ENCODE data around the gene RXRA.
"Not testable (repeated sequence)": the region's sequence is repeated elsewhere in the genome, so short reads cannot be mapped to it uniquely, and the experiment has no call there.

RXRA gene

DNA sequence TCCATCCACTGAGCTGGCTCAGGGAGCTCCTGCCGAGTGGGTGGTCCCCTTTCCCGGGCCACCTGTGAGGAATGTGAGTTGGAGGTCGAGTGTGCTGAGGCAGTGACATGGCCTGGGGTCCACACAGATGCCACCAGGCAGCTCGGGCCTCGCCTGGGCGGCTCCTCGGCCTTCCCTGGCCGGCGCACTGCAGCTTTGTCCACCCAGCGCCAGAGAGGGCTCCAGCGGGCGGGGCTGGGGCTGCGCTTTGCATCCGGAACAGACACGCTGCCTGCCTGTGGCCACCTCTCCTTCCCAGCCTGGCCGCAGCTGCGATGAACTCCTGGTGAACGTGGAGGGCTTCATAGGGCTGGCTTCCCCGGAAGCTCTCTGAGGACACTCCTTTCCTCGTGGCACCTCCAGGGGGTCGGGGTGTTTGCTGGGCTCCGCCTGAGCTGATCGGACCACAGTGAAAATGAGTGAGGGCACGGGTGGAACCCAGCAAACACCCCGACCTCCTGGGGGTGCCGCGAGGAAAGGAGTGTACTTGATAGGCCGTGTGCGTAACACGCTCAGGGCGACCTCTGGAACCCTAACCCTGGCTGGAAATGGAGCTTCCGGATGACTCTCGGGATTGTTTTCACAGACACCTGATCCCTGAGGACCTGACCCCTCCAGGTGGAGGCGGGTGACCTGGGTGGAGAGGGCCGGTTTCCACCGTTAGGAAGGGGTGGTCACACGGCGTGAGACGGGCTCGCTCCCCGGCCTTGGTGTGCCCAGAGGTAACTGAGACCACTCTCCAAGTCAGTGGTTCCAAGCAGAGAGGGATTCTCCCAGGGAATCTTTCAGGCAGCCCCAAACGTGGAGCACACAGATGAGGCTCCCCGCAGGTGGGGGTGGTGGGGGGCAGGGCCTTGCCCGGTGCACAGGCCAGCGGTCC is 31.8 kb upstream of the RXRA start:
- DNase-seq: no peak

DNA sequence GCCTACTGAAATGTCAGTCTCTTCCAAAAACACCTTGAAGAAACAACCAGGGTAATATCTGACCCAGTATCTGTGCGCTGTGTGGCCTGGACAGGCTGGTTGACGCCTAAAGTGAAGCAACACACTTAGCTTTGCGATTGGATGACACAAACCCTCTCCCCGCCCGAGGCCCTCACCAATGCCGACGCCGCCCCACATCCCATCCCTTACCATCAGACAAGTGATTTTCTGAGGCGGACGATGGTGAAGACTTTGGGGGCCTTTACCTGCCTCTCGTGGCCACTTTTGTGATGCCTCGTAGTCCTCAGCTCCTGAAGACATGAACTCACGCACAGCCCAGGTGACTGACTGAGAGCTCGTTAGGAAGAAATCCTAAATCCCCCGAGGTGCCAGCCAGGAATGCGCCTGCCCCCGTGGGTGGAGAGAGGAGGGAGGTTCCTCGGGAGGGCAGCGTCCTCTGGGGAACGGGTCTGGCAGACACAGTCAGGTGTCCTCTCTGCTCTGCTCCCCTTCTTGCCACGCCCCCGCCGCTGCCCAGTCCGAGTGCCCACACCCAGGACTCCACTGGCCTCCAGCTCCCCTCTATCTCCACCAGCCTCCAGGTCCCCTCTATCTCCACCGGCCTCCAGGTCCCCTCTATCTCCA is 31.0 kb upstream of the RXRA start:
- no peak for DNase-seq

DNA sequence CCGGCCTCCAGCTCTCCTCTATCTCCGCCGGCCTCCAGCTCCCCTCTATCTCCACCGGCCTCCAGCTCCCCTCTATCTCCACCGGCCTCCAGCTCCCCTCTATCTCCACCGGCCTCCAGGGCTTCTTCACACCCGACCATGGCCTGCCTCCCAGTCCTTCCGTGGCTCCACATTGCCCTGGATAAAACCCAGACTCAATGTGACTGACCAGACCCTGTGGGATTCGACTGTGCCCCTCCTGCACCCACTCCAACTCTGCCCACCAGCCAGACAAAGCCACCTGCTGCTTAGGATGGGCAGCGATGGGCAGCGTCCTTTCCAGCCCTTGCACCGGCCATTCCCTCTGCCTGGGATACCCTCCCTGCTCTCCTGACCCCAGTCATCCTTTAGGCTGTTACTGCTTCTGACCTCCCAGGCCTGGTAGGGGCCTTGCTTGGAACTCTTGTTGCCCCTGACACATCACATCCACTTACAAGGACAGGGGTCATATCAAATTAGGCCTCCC is 30.5 kb upstream of the RXRA start:
- no peak for DNase-seq

DNA sequence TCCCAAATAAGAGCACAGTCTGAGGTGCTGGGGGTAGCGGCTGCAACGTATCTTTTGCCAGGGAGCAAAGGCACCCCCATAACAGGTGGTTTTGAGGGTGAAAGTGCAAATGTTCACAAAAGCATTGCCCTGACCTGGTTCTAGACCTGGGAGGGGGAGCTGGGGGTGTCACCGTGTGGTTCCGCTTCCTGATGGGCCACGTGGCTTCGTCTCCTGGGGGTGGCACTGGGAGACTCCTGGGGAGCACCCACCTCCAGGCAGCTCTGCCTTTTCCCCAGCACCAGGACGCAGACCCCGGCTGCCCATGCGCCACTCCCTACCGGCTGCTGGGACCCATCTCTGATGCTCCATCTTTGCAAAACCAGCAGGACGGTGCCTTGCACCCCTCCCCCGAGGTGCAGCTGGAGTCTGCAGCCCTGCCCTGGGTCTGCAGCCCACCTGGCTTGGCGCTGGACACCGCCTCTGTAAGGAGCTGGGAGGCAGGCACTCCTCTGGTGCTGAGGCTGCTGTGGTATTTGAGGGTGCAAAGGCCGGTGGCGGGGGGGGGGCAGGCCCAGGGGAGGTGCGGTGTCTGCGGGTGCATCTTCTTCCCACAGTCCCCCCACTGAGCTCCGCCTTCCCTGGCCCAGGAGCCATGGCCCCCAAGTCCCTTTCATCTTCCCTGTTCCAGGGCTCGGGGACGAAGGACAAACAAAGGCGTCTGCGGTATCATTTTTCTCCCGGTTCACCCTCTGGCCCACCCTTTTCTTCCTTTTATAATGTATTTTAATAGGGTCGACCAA is 29.8 kb upstream of the RXRA start:
- no peak for DNase-seq

DNA sequence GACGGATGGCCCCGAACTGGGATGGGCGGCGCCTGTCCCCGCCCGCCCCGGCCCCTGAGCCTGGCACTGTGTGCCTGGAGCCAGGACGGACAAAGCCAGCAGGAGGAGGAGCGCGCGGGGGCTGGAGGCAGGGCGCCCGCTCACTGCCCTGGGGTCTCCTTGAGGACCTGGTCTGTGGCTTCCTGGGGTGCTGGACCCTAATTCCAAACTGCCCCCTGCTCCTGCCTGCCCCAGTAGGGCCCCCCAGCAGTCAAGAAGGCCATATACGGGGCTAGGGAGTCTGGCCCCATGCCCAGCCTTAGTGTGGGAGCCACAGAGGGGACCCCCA is 29.2 kb upstream of the RXRA start:
- DNase-seq: no peak

DNA sequence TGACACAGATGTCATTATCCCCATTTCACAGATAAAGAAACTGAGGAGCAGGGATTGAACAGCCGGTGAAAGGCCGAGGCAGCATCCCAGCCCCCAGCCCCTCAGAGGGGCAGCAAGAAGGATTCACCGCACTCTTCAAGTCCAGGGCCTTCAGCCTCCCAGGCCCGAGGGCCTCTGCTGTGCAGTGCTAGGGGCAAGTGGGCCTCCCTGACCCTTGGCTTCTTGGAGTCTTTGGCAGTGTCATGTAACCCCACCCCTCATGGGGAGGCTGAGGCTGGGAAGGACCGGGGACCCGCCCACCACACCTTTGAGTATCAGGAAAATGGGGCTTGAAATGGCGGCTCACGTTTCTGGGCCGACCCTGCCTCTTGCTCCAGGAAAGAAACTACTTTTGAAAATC is 28.7 kb upstream of the RXRA start:
- no peak for DNase-seq

DNA sequence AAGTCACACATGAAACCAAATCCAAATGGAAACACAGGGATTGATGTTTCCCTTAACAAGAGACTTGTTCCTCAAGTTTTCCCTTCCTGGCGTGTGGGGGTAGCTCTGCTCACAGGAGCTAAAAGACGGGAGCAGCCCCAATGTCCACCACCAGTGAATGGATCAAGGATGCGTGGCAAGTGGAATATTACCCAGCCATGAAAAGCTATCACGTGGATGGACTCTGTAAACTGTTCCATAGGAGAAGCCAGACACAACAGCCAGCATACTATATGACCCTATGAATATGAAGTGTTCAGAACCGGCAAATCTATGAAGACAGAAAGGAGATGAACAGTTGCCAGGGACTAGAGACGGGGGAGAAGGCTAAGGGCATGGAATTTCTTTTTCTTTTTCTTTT is 28.3 kb upstream of the RXRA start:
- DNase-seq: no peak

DNA sequence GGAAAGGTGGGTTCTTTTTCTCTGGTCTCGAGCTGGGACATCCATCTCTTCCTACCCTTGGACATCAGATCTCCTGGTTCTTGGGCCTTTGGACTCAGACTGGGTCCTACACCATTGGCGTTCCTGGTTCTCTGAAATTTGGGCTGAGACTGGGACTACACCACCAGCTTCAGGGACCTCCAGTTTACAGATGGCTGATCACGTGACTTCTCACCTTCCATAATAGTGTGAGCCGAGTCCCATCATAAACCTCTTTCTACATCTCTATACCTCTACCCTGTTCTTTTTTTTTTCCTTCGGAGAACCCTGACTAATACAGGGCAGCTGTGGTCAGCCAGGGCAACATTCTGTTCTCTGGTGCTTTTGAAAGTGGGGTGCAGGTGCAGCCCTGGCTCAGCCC is 27.2 kb upstream of the RXRA start:
- DNase-seq: no peak

DNA sequence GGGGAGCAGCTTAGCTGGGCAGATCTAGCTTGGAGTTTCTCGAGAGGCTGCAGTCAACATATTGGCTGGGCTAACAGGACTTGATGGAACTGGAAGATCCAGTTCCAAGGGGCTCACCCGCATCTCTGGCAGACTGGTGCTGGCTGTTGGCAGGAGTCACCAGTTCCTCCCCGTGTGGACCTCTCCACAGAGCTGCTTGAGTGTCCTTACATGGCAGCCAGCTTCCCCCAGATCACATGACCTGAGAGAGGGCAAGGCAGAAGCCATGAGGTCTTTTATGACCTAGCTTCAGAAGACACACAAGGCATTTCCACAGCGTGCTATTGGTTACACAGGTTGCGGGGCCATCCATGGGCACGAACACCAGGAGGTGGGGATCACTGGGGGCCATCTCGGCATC is 26.4 kb upstream of the RXRA start:
- DNase-seq: no peak

DNA sequence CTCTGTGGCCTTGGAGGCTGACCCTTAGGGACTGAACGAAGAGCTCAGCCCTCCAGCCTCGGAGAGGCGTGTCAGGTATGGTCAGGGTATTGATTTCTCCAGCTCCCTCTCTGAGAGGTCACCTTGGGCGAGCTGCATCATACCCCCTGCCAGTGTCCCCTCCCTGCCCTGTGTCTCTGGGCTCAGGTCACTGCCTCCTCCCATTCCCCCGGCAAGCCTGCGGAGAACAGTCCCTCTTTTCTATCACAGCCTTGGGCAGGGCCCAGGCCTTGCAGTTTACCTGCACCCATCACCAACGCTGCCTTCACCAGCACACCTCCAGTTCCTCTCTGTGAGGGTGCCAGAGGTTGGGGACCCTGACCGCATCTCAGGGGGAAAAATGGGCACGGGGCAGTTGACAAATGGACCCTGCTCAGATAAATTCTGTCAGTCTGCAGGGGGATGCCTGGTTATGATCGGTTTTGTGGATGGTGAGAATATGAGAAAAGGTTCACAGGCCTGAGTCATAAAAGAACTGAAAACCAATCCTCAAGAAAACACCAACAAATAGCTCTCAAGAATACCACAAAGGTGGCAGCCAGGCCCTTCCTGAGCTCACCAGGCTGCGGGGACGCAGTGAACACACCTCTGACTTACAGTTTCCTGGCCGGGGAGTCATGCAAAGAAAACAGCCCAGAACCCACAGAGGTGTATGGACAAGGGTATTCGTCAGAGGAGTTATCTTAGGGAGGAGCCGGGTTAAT is 24.7 kb upstream of the RXRA start:
- DNase-seq: no peak

DNA sequence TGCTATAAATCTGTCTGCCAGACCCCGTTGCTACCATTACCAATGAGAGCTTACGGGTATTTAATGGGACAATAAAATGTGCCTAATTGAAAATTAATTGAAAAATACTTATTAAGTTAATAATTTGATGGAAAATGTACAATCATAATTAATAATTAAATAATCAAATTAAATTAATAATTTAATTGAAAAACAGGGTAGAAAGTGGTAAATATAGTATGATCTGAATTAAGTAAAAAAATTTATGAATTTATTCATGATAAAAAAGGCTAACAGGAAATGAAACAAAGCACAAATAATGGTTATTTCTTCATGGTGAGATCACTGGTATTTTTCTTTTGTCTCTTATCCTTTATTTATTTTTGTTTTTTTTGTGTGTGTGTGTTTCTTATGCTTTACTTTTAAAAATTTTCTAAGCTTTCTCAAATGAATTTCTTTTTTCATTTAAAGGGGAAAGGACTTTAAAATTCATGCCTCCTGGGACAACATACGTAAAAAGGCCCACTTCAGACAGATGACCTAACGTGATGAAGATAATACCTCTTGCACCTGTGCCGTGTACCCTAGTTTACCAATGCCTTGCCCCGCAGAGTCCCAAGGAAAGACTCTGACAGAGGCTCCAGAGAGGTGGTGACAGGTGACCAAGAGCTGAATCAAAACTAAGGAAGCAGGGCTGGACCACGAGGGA is 24.0 kb upstream of the RXRA start:
- DNase-seq: no peak

DNA sequence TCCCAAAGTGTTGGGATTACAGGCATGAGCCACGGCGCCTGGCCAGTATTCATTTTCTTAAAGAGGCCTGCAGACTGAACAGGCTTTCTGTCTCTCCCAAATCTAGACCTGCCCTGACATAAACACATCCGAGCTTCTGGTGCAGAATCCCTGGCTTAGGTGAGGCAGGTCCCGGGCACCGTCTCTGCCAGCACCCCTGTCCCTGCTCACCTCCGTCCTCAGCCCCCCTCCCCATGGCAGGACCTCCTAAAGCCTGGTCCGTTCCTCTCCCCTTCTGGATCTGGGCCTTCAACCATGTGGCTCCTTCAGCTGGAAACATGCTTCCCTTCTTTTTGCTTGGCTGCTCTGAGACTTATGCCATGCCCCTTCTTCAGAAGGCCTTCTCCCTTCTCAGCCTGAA is 22.7 kb upstream of the RXRA start:
- DNase-seq: no peak

DNA sequence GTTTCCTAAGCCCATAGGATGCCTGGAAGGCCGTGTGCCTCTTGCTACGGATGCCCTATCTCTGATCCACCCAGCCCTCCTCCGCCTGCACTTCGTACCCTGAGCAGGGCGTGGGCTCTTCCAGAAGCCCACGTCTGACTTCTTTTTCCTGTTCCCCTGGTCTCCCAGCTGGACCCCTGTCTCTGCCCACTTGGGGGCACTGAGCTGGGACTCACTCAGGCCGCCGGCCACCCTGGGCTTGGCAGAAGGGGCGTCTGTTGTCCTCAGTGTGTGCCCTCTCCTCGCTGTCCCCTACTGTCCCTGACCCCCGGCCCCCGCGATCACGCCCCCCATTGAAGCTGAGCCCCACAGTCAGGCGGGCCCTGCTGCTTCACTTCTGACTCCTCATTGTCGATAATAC is 22.0 kb upstream of the RXRA start:
- no peak for DNase-seq

DNA sequence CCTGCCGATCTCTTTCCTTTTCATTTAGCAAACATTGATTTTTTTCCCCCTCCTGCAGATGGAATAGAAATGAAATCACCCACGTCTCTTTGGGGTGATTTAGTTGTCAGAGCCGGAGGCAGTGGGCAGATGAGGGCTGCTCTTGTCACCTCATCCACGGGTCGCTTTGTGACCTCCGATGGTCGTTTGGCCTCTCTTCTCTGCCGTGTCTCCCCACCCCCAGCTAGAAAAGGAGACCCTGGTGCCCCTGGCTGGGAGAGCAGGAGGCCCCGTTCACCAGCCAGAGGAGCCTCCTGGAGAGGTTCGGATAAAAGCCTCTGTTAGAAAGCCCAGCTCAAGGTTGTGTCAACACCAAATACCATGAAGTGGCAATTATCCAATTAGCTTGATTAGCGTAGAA is 21.6 kb upstream of the RXRA start:
- DNase-seq: no peak

DNA sequence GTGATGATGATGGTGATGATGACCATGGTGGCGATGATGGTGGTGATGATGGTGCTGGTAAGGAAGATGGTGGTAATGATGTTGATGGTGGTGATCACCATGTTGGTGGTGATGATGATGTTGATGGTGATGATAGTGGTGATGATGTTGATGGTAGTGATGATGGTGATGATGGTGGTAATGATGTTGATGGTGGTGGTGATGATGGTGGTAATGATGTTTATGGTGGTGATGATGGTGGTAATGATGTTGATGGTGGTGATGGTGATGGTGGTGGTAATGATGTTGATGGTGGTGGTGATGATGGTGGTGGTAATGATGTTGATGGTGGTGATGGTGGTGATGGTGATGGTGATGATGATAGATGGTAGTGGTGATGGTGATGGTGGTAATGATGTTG is 20.7 kb upstream of the RXRA start:
- no peak for DNase-seq

DNA sequence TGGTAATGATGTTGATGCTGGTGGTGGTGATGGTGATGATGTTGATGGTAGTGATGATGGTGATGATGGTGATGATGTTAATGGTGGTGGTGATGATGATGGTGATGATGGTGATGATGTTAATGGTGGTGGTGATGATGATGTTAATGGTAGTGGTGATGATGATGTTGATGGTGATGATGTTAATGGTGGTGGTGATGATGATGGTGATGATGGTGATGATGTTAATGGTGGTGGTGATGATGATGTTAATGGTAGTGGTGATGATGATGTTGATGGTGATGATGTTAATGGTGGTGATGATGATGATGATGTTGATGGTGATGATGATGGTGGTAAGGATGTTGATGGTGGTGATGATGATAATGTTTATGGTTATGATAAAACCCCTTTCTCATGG is 20.2 kb upstream of the RXRA start:
- not testable (repeated sequence) for DNase-seq

DNA sequence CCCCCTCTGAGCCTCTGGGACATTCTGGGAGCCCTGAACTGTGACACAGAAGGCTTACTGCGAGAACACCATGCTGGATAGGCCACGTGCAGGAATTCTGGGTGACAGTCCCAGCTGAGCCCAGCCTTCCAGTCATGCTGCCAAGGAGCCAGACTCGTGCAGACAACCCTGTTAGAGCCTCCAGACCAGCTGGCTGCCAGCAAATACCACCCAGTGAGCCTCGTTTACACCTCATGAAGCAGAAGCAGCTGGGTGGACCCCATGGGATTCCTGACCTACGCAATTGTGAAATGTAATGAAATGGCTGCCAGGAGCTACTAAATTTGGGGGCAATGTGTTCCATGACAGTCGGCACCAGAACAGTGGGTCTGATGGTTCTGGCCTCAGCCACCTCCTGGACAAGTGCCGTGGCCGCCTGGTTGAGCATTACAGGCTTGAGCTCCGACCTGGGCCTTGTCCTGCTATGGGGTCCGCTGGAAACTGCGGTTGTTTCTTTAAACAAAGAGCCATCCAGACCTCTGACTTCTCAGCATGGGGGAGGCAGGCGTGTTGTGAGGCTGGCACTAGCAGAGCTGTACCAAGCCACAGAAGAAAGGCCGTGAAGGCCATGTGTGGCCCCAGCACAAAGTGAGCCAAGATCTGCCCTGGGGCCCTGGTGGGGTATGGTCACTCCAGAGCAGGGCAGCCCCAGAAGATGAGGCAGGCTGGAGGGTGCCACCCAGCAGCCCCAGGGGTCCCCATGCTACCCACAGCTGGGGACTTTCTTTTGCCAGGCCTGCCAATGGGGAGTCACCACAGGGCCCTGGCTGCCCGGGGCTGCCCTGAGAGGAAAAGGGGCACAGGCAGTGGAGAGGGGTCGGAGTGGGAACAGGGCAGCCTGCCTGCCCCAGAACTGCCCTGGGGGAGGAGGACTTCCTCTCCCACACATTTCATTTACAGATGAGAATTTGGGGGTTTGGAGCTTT is 19.3 kb upstream of the RXRA start:
- no peak for DNase-seq

DNA sequence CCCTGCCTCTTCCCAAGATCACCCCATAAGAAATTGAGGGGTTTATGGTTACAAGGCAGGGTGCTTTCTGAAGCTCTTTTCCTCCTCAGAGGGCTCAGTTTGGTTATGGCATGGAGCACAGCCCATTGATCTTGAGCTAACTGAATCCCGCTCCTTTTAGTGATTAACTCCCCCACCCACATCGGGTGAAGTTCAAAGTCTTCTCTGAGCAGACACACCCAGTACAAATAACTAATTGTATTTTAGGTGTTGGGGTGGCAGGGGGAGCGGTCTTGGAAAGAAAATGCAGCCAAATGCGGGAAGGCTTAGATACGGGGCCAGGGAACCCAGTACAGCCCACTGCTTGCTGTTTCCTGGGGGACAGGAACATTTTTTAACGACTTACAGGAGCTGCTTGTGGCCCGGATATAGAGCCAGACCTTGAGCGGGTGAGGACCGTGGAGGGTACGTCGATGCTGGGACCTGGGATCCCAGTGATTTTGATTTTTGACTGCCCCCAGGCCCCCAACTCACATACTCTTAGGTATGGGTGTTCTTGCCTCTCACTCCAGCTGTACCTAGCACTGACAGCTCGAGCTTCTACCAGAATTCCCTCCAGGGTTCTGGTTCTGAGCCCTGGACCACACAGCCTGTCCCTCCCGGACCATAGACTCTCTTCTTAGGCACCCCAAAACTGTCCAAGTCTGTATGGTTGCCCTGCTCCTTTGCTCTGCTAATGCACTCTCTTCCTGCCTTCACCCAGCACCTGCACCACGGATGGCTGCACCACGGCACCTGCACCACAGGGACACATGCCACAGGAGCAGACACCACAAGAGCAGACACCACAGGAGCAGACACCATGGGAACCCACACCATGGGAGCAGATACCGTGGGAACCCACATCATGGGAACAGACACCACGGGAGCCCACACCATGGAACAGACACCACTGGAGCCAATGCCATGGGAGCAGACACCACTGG is 18.3 kb upstream of the RXRA start:
- DNase-seq: no peak

DNA sequence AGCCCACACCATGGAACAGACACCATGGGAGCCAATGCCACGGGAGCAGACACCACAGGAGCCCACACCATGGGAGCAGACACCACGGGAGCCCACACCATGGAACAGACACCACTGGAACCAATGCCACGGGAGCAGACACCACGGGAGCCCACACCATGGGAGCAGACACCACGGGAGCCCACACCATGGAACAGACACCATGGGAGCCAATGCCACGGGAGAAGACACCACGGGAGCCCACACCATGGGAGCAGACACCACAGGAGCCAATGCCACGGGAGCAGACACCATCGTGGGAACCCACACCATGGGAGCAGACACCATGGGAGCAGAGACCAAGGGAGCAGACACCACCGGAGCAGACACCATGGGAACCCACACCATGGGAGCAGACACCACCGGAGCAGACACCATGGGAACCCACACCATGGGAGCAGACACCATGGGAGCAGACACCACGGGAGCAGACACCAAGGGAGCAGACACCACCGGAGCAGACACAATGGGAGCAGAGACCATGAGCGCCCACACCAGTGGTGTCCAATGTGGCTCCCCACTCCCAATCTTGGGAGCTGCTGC is 17.5 kb upstream of the RXRA start:
- not testable (repeated sequence) for DNase-seq
